Measurements from ENCODE around the gene HS6ST3. TPM values are rescaled to one million over a fixed set of nuclear protein-coding genes. Genes with fewer than 3 reads are reported as not detected.

The HS6ST3 gene
- total RNA-seq, 1 experiment from 2014 or later, result 0.11 TPM

DNA sequence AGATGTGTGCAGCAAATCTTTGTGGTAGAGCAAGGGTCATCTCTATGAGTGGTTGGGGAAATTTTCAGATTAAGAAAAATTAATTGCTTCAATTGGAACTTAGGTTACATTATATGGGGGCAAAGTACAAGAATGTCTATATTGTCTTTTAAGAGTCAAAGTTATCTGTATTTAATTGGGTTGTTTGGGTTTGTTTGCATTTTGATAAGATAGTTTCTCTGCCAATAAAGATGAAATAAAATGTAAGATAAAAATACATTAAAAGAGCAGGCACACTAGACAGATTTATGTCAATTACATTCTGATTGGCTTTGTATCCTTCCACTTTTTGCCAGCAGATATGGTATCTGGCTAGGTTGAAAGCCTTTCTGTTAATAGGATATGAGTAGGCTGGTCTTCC, 587.1 kb downstream of the HS6ST3 start:
- CTCF ChIA-PET, result interaction anchor here (0.7 kb wide), 1 partner anchor 141 kb away, joined by 3 read pairs; no protein-coding TSS in a partner anchor

DNA sequence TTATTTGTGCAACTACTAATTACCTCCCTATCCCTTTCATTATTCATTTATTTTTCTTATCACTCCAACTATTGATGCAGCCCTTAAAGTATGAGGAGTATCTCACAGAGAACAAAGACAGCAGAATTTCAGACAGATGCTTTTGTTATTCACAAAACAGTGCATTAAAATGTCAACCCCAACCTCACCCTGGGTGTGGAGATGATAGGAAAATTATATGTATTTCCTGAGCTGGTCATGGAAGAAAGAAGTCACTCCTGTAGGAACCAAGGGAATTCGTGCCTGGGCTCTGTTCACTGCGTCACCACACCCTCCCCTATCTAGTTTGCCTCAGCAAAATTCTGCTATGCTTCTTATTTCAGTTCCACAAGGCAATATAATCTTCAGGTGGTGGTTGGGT, 588.9 kb downstream of the HS6ST3 start:
- Histone ChIP-seq H4K20me1 (ENCODE audit: low read length) (no peaks in the 10 kb centered on the region), H3K79me2 (ENCODE audit: low read length) (no peaks in the 10 kb centered on the region), H3K4me3 (ENCODE audit: low read length) (no peak overlapping the region), H3K9me2 (replicated peaks; ENCODE audit: low read length) (no peaks in the 10 kb centered on the region), H2AFZ (ENCODE audit: low read length) (no peak overlapping the region), H3K9me3 (ENCODE audit: low read length) (no peaks in the 10 kb centered on the region), H3K4me2 (ENCODE audit: low read length) (no peak overlapping the region), H3K27me3 (ENCODE audit: low read length) (no peaks in the 10 kb centered on the region), H3K4me1 (ENCODE audit: insufficient read depth, low read length) (no peaks in the 10 kb centered on the region), H3K36me3 (ENCODE audit: low read depth, low read length) (no peaks in the 10 kb centered on the region), H3F3A (ENCODE audit: low read length, unreplicated experiment) (no peaks in the 10 kb centered on the region), H3K9ac (ENCODE audit: low read length) (no peak overlapping the region), H3K27ac (ENCODE audit: low read length) (no peak overlapping the region)
- no peak for DNase-seq
- intact Hi-C loops (cut with micrococcal nuclease), result no loop called here
- CTCF ChIA-PET, result no interaction called here
- ATAC-seq, result no peak
- POLR2A ChIA-PET (ENCODE audit: unreplicated experiment), result no interaction called here
- TF ChIP-seq, protein P1, sequence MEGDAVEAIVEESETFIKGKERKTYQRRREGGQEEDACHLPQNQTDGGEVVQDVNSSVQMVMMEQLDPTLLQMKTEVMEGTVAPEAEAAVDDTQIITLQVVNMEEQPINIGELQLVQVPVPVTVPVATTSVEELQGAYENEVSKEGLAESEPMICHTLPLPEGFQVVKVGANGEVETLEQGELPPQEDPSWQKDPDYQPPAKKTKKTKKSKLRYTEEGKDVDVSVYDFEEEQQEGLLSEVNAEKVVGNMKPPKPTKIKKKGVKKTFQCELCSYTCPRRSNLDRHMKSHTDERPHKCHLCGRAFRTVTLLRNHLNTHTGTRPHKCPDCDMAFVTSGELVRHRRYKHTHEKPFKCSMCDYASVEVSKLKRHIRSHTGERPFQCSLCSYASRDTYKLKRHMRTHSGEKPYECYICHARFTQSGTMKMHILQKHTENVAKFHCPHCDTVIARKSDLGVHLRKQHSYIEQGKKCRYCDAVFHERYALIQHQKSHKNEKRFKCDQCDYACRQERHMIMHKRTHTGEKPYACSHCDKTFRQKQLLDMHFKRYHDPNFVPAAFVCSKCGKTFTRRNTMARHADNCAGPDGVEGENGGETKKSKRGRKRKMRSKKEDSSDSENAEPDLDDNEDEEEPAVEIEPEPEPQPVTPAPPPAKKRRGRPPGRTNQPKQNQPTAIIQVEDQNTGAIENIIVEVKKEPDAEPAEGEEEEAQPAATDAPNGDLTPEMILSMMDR (conservative IDR thresholded peaks at IDR 0.05; ENCODE audit: low read depth, low read length), result no peak
- no peak for TF ChIP-seq EZH2 (IDR thresholded peaks at IDR 0.05; ENCODE audit: low read length, unreplicated experiment)
- no TSS peak for BruUV-seq (replicated peaks)

More for the DNA sequence above, 587.1 kb downstream of the HS6ST3 start:
- BruUV-seq (replicated peaks), result no TSS peak
- Histone ChIP-seq H3K9ac (ENCODE audit: low read length) (no peak overlapping the region), H3K4me3 (ENCODE audit: low read length) (no peak overlapping the region), H3K9me3 (ENCODE audit: low read length) (no peaks in the 10 kb centered on the region), H3K79me2 (ENCODE audit: low read length) (no peaks in the 10 kb centered on the region), H3K4me1 (ENCODE audit: insufficient read depth, low read length) (peaks cover 11% of the 10 kb centered on the region; the same call in 1 of the 2 replicates), H4K20me1 (ENCODE audit: low read length) (no peaks in the 10 kb centered on the region), H3K36me3 (ENCODE audit: low read depth, low read length) (no peaks in the 10 kb centered on the region), H3F3A (ENCODE audit: low read length, unreplicated experiment) (no peaks in the 10 kb centered on the region), H3K9me2 (replicated peaks; ENCODE audit: low read length) (no peaks in the 10 kb centered on the region), H3K4me2 (ENCODE audit: low read length) (no peak overlapping the region), H3K27ac (ENCODE audit: low read length) (no peak overlapping the region), H3K27me3 (ENCODE audit: low read length) (no peaks in the 10 kb centered on the region), H2AFZ (ENCODE audit: low read length) (no peak overlapping the region)
- intact Hi-C loops (cut with micrococcal nuclease), result no loop called here
- no peak for ATAC-seq
- POLR2A ChIA-PET (ENCODE audit: unreplicated experiment), result no interaction called here
- TF ChIP-seq EZH2phosphoT487 (IDR thresholded peaks at IDR 0.05; ENCODE audit: borderline replicate concordance, low read length), result no peak
- no peak for DNase-seq

DNA sequence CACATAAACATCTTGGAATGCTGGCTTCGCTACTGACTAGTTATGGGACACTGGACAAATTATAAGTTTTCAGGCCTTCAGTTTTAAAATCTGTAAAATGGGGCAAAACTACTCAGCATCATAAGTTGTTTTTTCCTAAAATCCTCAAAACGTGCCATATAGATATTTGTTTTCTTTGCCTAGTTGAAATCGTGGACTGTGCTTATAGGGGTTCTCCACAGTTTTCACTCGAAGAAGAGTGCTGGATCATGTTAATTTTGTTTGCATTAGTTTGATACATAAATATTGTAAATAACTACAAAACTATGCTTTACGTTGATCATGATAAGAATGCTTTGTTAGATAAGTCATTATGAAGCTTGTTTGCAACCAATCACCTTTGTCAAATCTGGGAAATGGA, 591.0 kb downstream of the HS6ST3 start:
- H3K27me3 ChIP-seq (ENCODE audit: low read length), result no peaks in the 10 kb centered on the region
- H3K4me3 ChIP-seq (ENCODE audit: low read length), result no peak overlapping the region
- DNase-seq, result no peak
- H3K9me3 ChIP-seq (ENCODE audit: low read length), result no peaks in the 10 kb centered on the region
- TF ChIP-seq, protein P1 (conservative IDR thresholded peaks at IDR 0.05; ENCODE audit: low read depth, low read length), result no peak
- TF ChIP-seq EZH2phosphoT487 (IDR thresholded peaks at IDR 0.05; ENCODE audit: borderline replicate concordance, low read length) (no peak), EZH2 (IDR thresholded peaks at IDR 0.05; ENCODE audit: low read length, unreplicated experiment) (no peak)
- H3K9me2 ChIP-seq (replicated peaks; ENCODE audit: low read length), result no peaks in the 10 kb centered on the region
- H3F3A ChIP-seq (ENCODE audit: low read length, unreplicated experiment), result no peaks in the 10 kb centered on the region
- H3K4me1 ChIP-seq (ENCODE audit: insufficient read depth, low read length), result no peaks in the 10 kb centered on the region
- H3K79me2 ChIP-seq (ENCODE audit: low read length), result no peaks in the 10 kb centered on the region
- ATAC-seq, result no peak
- intact Hi-C loops (cut with micrococcal nuclease), result no loop called here
- ChIA-PET CTCF (no interaction called here), POLR2A (ENCODE audit: unreplicated experiment) (no interaction called here)
- no peaks in the 10 kb centered on the region for H4K20me1 ChIP-seq (ENCODE audit: low read length)
- H3K4me2 ChIP-seq (ENCODE audit: low read length), result no peak overlapping the region
- BruUV-seq (replicated peaks), result no TSS peak
- H3K27ac ChIP-seq (ENCODE audit: low read length), result no peak overlapping the region
- H3K36me3 ChIP-seq (ENCODE audit: low read depth, low read length), result no peaks in the 10 kb centered on the region
- no peak overlapping the region for H3K9ac ChIP-seq (ENCODE audit: low read length)
- H2AFZ ChIP-seq (ENCODE audit: low read length), result no peak overlapping the region

All from PC-3 (cell line).